A673 (cell line): ENCODE data around the gene RGPD3.
"Not testable (repeated sequence)": the region's sequence is repeated elsewhere in the genome, so short reads cannot be mapped to it uniquely, and the experiment has no call there.

Source experiments
- EZH2 ChIP-seq: fragments of 200-600 bp; sonication (generic); IDR thresholded peaks from 2 replicates; pipeline ENCODE4 v1.6.1; 2017; ENCODE audit warnings: borderline replicate concordance, low read depth, mild to moderate bottlenecking, mixed read lengths, antibody characterized with exemption, low read length; ENCODE audit not compliant: poor library complexity, severe bottlenecking
- TF ChIP-seq, protein P1 (sequence below): fragments of 300-800, 200-600 bp; sonication (generic); conservative IDR thresholded peaks from 2 replicates; pipeline ENCODE4 v1.5.1; 2017; ENCODE audit warnings: low read depth, mild to moderate bottlenecking, antibody characterized with exemption, low read length, moderate library complexity, mixed read lengths

DNA sequence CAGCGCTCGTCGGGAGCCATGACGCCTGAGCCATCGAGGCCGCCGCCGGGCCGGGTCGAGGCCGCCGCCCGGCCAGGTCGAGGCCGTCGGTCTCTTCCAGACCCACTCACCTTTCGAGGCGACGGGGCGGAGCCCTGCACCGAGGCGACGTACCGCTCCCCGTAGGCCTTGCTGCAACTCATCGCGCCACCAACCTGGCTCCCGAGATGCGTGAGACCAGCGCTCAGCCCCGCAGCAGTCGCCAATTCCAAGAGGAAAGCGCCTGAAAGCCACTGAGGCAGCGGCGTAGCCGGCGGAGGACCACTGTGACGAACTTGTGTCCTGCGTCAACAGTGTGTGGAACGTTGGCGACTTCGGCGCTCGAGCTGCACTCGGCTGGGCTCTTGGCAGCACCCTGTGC is at the start of gene RGPD3:
- TF ChIP-seq, protein P1, sequence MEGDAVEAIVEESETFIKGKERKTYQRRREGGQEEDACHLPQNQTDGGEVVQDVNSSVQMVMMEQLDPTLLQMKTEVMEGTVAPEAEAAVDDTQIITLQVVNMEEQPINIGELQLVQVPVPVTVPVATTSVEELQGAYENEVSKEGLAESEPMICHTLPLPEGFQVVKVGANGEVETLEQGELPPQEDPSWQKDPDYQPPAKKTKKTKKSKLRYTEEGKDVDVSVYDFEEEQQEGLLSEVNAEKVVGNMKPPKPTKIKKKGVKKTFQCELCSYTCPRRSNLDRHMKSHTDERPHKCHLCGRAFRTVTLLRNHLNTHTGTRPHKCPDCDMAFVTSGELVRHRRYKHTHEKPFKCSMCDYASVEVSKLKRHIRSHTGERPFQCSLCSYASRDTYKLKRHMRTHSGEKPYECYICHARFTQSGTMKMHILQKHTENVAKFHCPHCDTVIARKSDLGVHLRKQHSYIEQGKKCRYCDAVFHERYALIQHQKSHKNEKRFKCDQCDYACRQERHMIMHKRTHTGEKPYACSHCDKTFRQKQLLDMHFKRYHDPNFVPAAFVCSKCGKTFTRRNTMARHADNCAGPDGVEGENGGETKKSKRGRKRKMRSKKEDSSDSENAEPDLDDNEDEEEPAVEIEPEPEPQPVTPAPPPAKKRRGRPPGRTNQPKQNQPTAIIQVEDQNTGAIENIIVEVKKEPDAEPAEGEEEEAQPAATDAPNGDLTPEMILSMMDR = not testable (repeated sequence)
- not testable (repeated sequence) for TF ChIP-seq EZH2
